22Rv1 (cell line): ENCODE results near the gene UBAP2L.

Experiments used
- ZFX ChIP-seq: fragments of 450-650 bp; IDR thresholded peaks from 2 replicates; pipeline ENCODE4 v1.6.1; 2017; ENCODE audit warnings: antibody characterized with exemption, borderline replicate concordance
- TF ChIP-seq, protein P1 (sequence below): fragments of 450-650 bp; IDR thresholded peaks from 2 replicates; pipeline ENCODE4 v1.5.1; 2017; ENCODE audit warnings: mild to moderate bottlenecking

DNA sequence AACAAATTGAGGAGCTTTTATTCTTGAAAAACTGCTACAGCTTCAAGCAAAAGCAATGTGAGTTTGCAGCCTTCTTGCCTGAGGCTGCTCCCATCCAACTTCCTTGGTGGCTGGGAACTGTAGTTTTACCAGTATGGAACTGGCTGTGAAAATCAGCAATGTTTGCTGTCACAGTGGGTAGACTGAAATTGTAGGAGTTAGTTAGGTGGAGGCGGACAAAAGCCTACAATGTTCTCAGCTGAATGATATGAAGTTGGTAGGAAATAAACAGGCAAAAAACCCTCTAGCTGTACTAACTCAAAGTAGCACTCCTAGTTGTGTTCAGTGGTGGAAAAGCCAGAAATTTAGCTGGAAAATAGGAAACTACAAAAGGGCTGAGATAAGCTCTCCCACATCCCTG, 70.2 kb downstream of the UBAP2L start:
- TF ChIP-seq, protein P1, sequence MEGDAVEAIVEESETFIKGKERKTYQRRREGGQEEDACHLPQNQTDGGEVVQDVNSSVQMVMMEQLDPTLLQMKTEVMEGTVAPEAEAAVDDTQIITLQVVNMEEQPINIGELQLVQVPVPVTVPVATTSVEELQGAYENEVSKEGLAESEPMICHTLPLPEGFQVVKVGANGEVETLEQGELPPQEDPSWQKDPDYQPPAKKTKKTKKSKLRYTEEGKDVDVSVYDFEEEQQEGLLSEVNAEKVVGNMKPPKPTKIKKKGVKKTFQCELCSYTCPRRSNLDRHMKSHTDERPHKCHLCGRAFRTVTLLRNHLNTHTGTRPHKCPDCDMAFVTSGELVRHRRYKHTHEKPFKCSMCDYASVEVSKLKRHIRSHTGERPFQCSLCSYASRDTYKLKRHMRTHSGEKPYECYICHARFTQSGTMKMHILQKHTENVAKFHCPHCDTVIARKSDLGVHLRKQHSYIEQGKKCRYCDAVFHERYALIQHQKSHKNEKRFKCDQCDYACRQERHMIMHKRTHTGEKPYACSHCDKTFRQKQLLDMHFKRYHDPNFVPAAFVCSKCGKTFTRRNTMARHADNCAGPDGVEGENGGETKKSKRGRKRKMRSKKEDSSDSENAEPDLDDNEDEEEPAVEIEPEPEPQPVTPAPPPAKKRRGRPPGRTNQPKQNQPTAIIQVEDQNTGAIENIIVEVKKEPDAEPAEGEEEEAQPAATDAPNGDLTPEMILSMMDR: no peak
- no peak for TF ChIP-seq ZFX
